DOHH2 (cell line): ENCODE measurements around the gene PLA2G2A.

Experiments
- H3F3A ChIP-seq: fragments of 200-600 bp; sonication (generic), shearing (Covaris generic); 2 replicates; pipeline ENCODE4 v1.6.0; 2016; ENCODE audit warnings: antibody characterized with exemption, mild to moderate bottlenecking; ENCODE audit not compliant: control insufficient read depth, insufficient read depth
- H3K27ac ChIP-seq: fragments of 200-600 bp; sonication (generic); 2 replicates; pipeline ENCODE4 v1.5.1; 2014; ENCODE audit warnings: low read depth, mild to moderate bottlenecking, low read length, moderate library complexity
- H3K27me3 ChIP-seq: fragments of 200-600 bp; sonication (generic); 2 replicates; pipeline ENCODE4 v1.6.1; 2014; ENCODE audit warnings: mild to moderate bottlenecking, low read length, mixed read lengths; ENCODE audit not compliant: control insufficient read depth
- H3K36me3 ChIP-seq: fragments of 200-600 bp; sonication (generic); 2 replicates; pipeline ENCODE4 v1.6.1; 2014; ENCODE audit warnings: mild to moderate bottlenecking, low read length, moderate library complexity, mixed read lengths; ENCODE audit not compliant: control insufficient read depth
- H3K4me1 ChIP-seq: fragments of 200-600 bp; sonication (generic); 2 replicates; pipeline ENCODE4 v1.6.1; 2014; ENCODE audit warnings: mild to moderate bottlenecking, low read length, mixed read lengths; ENCODE audit not compliant: control insufficient read depth
- H3K4me2 ChIP-seq: fragments of 200-600 bp; sonication (generic); 2 replicates; pipeline ENCODE4 v1.6.0; 2014; ENCODE audit warnings: mild to moderate bottlenecking, low read length, moderate library complexity
- H3K4me3 ChIP-seq: fragments of 200-600 bp; sonication (generic); 2 replicates; pipeline ENCODE4 v1.5.1; 2014; ENCODE audit warnings: mild to moderate bottlenecking, low read length, mixed read lengths
- H3K79me2 ChIP-seq: fragments of 200-600 bp; sonication (generic); 2 replicates; pipeline ENCODE4 v1.6.1; 2014; ENCODE audit warnings: mild to moderate bottlenecking, low read length, mixed read lengths; ENCODE audit not compliant: control insufficient read depth
- H3K9me2 ChIP-seq: fragments of 200-600 bp; sonication (generic); replicated peaks from 2 replicates; pipeline ENCODE4 v1.6.1; 2014; ENCODE audit warnings: mild to moderate bottlenecking, low read length, mixed read lengths; ENCODE audit not compliant: control insufficient read depth
- H3K9me3 ChIP-seq: fragments of 200-600 bp; sonication (generic); 2 replicates; pipeline ENCODE4 v1.6.1; 2014; ENCODE audit warnings: antibody characterized with exemption, low read length, mixed read lengths; ENCODE audit not compliant: control insufficient read depth, insufficient read depth
- H4K20me1 ChIP-seq: fragments of 200-600 bp; sonication (generic); 2 replicates; pipeline ENCODE4 v1.6.0; 2014; ENCODE audit warnings: low read depth, mild to moderate bottlenecking, antibody characterized with exemption, low read length, moderate library complexity; ENCODE audit not compliant: control insufficient read depth, insufficient read depth
- EZH2phosphoT487 ChIP-seq: fragments of 200-600 bp; sonication (generic); IDR thresholded peaks from 2 replicates; pipeline ENCODE4 v1.6.1; 2017; ENCODE audit warnings: borderline replicate concordance, mild to moderate bottlenecking, antibody characterized with exemption, low read length, moderate library complexity, mixed read lengths
- TF ChIP-seq, protein P1 (sequence below): fragments of 200-600 bp; sonication (generic); IDR thresholded peaks from one replicate; pipeline ENCODE4 v1.5.1; 2014; ENCODE audit warnings: antibody characterized with exemption, mild to moderate bottlenecking, low read depth, low read length; ENCODE audit not compliant: poor library complexity, severe bottlenecking

Gene PLA2G2A

GRCh38 chr1:19974822-19975416 lies 4.5 kb downstream of the PLA2G2A start:
- Histone ChIP-seq H3F3A (no peaks in the 10 kb centered on the region), H3K27me3 (no peaks in the 10 kb centered on the region), H3K36me3 (no peaks in the 10 kb centered on the region), H3K27ac (no peak overlapping the region), H3K9me2 (no peaks in the 10 kb centered on the region), H3K4me3 (no peak overlapping the region), H3K4me2 (no peak overlapping the region), H3K9me3 (no peaks in the 10 kb centered on the region), H3K79me2 (no peaks in the 10 kb centered on the region), H4K20me1 (no peaks in the 10 kb centered on the region), H3K4me1 (no peaks in the 10 kb centered on the region)
- TF ChIP-seq EZH2phosphoT487: no peak
- TF ChIP-seq, protein P1, sequence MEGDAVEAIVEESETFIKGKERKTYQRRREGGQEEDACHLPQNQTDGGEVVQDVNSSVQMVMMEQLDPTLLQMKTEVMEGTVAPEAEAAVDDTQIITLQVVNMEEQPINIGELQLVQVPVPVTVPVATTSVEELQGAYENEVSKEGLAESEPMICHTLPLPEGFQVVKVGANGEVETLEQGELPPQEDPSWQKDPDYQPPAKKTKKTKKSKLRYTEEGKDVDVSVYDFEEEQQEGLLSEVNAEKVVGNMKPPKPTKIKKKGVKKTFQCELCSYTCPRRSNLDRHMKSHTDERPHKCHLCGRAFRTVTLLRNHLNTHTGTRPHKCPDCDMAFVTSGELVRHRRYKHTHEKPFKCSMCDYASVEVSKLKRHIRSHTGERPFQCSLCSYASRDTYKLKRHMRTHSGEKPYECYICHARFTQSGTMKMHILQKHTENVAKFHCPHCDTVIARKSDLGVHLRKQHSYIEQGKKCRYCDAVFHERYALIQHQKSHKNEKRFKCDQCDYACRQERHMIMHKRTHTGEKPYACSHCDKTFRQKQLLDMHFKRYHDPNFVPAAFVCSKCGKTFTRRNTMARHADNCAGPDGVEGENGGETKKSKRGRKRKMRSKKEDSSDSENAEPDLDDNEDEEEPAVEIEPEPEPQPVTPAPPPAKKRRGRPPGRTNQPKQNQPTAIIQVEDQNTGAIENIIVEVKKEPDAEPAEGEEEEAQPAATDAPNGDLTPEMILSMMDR: peak; percentile 28

- Histone ChIP-seq H3K4me1 (no peaks in the 10 kb centered on the region), H3K36me3 (no peaks in the 10 kb centered on the region), H3K4me3 (no peak overlapping the region), H3K79me2 (no peaks in the 10 kb centered on the region), H3F3A (no peaks in the 10 kb centered on the region), H3K27ac (no peak overlapping the region), H4K20me1 (no peaks in the 10 kb centered on the region), H3K4me2 (no peak overlapping the region), H3K9me3 (no peaks in the 10 kb centered on the region), H3K27me3 (no peaks in the 10 kb centered on the region), H3K9me2 (no peaks in the 10 kb centered on the region)
- TF ChIP-seq, protein P1: no peak
- TF ChIP-seq EZH2phosphoT487: no peak
Measured at GRCh38 chr1:19973616-19974015, 5.8 kb downstream of the PLA2G2A start.

DNA sequence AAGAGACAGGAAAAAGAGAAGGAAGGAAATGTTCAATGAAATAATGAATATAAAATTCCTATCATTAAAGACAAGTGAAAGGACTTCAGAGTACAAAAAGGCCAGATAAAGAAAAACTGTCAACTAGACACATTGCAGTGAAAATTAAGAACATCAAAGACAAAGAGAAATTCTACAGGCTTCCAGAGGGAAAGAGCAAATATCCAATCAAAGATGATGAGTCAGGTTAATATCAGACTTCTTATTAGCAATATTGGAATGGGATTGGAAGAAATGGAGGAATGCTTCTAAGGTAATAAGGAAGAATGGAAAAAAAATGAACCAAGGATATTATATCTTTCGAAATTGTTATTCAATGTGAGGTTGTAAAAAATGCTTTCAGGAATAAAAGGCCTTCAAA lies 7.8 kb downstream of the PLA2G2A start:
- no peaks in the 10 kb centered on the region for H3K36me3 ChIP-seq

More for the DNA sequence above, 7.8 kb downstream of the PLA2G2A start:
- Histone ChIP-seq H3F3A (no peaks in the 10 kb centered on the region), H3K27me3 (no peaks in the 10 kb centered on the region), H3K4me2 (no peak overlapping the region), H3K9me3 (no peaks in the 10 kb centered on the region), H3K4me3 (no peak overlapping the region), H3K4me1 (no peaks in the 10 kb centered on the region), H3K9me2 (no peaks in the 10 kb centered on the region), H3K27ac (no peak overlapping the region), H3K79me2 (no peaks in the 10 kb centered on the region), H4K20me1 (no peaks in the 10 kb centered on the region)
- TF ChIP-seq, protein P1: no peak
- no peak for TF ChIP-seq EZH2phosphoT487
